NCI-H2227 (cell line): ENCODE measurements around the gene VPS50.
A peak's percentile ranks its signal among the peaks of the same experiment; 100 is the strongest.
"Not testable (repeated sequence)": the region's sequence is repeated elsewhere in the genome, so short reads cannot be mapped to it uniquely, and the experiment has no call there.

Source experiments
- DNase-seq: peaks from one replicate; lab custom pipeline; 2025; ENCODE audit not compliant: unreplicated experiment; lab: John Stamatoyannopoulos, UW

VPS50 gene

GRCh38 chr7:93239824-93240223, 7.7 kb downstream of the VPS50 start:
- no peak for DNase-seq

DNA sequence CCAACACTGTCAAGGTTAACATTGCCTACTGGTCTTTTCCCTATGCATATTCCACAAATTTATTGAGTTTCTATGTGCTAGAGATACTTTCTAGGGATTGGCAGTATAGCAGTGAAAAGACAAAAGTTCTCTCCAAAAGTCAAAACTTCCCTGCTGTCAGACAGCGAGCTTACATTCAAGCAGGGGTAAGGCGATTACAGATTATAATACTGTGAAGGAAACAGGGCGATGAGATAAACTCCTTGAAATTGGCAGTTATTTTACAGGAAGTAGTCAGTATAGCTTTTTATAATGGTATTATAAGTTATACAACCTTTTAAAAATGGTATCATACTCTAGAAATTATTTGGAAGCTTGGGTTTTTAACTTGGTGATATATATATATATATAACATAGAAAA, 9.9 kb downstream of the VPS50 start:
- DNase-seq, result no peak

DNA sequence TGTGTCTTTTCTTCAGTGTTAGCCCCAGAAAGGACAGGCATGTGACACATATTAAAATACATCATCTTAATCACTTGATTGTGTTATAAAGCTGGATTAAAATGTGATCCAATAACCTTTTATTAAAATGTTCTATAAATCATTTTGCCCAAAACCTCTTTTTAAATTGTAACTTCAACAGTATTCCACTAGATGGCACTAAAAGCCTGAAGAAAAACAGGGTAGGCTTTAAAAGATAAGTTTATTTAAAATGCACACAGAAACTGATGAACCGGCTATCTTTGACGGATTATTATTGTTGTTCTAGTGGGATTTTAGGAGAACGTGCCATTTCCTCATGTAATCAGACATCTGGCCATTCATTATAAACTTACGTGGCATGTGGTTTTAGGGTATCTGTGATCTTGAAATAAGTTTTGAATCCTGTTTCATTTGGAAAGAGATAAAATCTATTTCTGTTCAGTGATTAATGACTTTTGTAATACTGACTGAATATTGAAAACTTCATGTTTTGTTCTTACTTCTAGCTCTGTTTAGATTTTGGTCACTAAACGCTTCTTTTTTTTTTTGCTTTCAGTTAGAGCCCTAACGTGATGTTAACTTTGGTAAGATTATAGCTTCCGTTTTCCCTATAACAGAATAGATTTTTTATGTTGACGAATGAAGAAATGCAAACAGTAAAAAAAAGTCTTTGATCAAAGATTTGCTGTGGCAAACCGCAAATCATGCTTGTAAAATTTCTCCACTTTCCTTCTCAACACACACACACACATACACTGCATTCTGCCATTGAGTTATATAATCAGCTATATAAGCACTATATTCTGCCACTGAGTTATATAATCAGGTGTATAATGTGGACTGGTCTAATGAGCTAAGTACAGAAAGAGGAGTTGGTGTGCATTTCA, 13.6 kb downstream of the VPS50 start:
- DNase-seq, result peak; percentile 62

DNA sequence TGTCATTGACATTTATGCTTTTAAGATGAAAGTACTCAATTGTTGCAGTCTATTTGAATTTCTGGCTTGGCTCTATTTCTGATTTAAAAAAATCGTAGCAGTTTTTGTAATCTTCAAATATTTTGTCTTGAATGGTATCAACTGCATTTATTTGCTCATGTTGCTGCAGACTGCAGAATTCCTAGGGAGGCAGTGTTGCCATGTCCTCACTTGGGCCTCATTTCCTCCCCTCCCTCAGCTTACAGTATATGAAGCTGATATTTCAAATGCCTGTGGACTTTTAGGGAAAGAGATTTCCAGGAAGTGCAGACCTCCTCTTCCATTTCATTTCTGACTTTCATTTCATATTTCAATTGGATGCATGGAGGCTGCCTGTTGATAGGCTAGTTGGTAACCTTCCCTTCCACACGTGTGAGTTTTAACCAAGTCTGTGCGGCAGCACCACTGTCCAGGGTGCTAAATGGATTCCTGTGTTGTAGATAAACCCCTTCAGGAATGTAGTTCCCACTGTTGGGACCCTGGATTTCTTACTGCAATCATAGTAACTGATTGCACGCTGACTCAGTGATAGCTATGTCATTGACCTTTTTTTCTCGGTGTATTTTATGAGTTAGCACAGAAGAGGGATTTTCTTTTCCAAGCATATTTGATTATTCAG, 17.5 kb downstream of the VPS50 start:
- DNase-seq, result no peak

DNA sequence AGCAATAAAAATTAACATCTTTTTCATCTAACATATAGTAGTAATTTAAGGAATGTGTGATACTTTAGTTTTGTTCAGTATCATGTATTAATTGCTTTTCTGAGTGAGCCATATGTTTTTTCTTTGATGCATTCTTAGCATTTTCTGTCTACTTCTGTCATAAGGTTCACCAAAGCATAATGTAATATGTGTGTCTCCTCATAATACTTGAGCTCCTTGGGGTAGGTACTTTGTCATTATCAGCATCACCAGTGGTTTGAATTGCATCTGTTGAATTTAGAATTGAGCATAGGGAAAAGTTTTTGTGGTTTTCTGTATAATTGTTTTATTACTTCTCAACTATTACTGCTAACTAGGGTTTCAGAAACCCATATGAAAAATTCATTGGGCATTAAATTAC, 26.5 kb downstream of the VPS50 start:
- no peak for DNase-seq

- no peak for DNase-seq
Measured at GRCh38 chr7:93262535-93262934, 30.4 kb downstream of the VPS50 start.

DNA sequence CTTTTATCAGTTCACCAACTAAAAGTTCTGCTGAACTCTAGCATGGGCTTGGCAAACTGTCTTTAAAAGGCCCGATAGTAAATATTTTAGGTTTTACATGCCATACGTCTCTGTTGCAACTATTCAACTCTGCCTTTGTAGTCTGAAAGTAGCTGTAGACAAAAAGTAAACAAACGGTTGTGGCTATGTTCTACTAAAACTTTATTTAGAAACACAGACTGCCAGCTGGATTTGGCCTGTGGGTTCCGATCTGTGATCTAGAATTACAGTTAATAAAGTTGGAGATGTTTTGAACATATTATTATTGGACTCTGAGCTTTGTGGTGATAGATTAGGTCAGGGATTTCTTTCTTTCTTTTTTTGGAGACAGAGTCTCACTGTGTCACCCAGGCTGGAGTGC, 33.1 kb downstream of the VPS50 start:
- DNase-seq, result no peak

GRCh38 chr7:93279541-93279940, 47.4 kb downstream of the VPS50 start:
- no peak for DNase-seq

DNA sequence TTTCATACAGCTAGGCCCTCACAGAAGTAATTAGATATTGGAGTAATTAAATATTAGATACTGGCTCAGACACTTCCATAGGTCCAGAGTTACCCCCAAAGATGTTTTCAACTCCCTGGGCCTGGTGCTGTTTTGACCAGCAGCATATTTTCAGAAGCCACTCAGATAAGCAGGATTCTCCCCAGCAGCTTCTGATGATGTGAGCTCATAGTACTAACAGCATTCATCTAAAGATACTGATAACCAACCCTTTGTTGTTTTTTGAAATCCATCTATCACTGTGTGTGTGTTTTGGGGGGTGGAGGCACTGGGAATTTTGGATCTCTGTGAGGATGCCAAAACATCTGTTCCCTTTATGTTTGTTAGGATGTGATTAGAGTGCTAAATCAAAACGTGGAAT, 52.7 kb downstream of the VPS50 start:
- DNase-seq, result no peak

DNA sequence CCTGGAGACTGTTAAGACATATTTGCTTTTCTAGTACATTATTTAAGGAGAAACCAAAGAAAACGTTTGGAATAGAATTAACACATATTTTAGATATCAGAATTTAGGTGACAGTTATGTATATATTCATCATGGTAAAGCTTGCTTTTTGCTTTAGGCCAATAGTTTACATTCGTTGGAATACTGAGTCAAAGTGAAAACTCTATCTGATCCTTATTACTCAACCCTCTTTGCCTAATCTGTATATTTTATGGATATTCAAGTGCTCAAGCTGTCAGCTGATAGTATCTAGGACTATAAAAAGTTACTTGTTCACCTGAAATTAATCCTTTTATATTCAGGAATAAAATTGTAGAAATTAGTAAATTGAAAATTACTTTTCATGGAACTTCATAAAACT, 61.1 kb downstream of the VPS50 start:
- no peak for DNase-seq

DNA sequence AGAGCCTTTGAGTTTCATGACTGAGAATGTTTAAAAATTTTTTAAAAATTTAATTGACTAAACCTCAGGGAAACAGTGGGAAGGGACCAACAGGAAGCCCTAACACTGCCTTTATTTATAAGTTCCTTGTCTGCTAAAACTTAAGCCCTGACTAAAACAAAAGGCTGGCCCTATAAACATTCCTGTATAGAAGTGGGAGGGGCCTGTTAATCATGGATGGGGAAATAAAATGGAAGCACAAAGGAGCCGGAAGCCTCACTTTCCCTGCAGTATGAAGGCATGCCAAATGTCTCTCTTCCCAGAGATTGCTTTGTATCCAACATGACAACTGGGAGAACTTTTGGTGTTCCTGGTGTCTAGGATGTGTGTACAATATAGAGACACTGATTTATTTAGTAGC, 66.0 kb downstream of the VPS50 start:
- no peak for DNase-seq

DNA sequence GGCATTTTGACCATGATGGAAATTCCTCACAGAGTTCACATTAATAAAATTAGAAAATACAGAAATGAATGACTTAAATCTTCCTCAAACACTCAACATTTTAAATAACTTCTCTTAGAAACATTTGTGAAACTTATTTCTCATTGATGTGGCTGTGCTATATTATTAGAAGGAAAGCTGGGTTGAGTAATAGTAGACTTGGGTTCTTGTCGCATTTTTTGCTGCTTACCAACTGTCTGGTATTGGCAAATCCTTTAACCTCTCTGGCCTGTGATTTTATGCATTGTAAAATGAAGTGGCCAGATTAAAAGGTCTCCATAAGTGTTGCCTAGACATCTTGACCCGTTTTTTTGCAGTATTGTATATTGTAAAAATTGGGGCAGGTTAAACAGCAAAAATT, 66.5 kb downstream of the VPS50 start:
- DNase-seq, result no peak

GRCh38 chr7:93301736-93302135, 69.6 kb downstream of the VPS50 start:
- no peak for DNase-seq

- DNase-seq, result no peak
Measured at GRCh38 chr7:93307131-93307660, 75.0 kb downstream of the VPS50 start.

- DNase-seq, result no peak
Measured at GRCh38 chr7:93307943-93308342, 75.8 kb downstream of the VPS50 start.

DNA sequence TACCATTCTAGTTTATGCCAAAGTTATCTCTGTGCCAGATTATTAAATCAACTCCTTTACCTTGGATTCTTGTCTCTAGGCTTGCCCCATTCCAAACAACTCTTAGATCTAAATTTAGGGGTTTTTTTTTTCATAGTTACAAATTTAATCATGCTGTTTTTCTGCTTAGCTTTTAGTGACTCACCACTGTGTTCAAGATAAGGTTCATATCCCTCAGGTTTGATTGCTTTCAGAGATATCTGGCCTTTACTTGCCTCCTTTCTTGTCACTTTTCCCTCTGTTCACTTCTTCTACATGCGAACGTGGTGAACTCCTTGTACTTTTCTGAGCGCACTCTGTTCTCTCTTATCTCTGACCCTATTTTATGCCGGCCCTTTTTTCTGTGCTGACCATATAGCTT, 78.2 kb downstream of the VPS50 start:
- DNase-seq, result no peak

DNA sequence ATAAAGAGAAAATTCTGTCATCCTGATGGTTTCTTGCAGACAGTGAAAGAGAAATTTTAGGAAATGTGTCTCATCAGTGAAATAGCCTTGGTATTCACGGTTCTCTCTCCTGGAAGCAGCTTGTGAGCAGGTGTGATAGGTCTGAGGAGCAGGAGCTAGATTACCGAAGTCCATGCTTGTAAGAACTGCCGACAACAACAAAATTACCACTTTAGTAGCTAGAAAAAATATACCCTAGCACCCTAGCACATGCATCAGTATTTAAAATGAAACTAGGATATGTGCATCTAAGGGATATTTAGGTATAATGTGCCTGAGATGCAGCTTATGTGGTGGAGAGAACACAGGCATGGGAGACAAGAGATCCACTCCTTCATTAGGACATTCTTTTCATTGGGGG, 82.3 kb downstream of the VPS50 start:
- no peak for DNase-seq

GRCh38 chr7:93315896-93316295, 83.7 kb downstream of the VPS50 start:
- no peak for DNase-seq

- no peak for DNase-seq
Measured at GRCh38 chr7:93316730-93317129, 84.6 kb downstream of the VPS50 start.

DNA sequence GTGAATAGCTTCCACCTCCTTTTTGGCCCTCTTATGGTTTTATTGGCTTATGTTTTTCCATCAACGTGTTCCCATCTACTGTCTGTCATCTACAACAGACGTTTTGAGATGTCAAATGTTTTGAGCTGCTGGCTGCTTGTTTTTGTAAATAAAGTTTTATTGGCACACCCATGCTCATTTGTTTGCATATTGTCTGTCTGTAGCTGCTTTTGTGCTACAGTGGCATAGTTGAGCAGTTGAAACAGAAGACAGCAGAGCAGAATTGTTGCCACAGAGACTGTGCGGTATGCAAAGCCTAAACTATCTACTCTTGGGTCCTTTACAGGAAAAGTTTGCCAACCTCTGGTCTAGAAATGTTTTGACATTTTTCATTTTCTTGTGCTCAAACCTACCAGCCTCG, 88.7 kb downstream of the VPS50 start:
- no peak for DNase-seq

DNA sequence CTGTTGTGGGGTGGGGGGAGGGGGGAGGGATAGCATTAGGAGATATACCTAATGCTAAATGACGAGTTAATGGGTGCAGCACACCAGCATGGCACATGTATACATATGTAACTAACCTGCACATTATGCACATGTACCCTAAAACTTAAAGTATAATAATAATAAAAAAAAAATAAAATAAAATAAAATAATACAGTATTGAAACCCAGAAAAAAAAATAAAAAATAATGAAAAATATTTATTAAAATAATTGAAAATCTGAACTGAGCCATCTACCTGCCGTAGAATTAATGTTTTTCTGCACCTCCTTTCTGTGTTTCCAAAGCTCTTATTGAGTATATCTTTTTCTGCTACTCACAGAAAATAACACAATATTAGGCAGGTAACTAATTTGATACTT, 94.1 kb downstream of the VPS50 start:
- DNase-seq, result not testable (repeated sequence)

DNA sequence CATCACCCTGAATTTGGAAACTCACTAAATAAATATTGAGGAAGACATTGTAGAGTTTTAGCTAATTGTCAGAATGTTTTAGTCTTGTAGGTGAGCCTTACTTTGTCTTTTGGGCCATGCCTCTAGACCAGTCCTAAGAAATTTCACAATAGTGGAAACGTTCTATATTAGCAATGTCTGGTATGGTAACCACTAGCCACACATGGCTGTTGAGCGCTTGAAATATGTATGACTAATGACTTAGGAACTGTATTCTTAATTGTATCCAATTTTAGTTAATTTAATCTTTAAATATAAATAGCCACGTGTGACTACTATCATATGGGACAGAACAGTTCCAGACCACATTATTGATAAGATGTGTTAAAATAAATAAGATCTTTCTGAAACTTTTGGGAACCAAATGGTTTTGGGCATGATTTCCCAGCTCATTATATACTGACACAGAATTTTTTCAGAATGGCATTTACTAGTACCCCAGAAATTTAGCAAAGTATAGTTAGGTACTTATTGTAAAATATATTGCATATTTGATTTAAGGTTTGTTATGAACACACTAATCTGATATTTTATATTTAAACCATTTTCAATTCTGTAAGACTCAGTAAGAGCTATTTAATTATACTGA, 95.0 kb downstream of the VPS50 start:
- no peak for DNase-seq
